Endodermal cell (in vitro differentiated cells): ENCODE data around the gene RAB41. TPM values are rescaled to one million over a fixed set of nuclear protein-coding genes. Genes with fewer than 3 reads are reported as not detected.

Experiments
- DNase-seq: peaks from one replicate; pipeline ENCODE4 v3.0.0-alpha.2; 2017
- H3K27ac ChIP-seq: 2 replicates; pipeline ENCODE4 v1.5.1; 2013; ENCODE audit warnings: mild to moderate bottlenecking, low read depth, low read length, moderate library complexity
- H3K27me3 ChIP-seq: 2 replicates; pipeline ENCODE4 v1.6.1; 2013; ENCODE audit warnings: mild to moderate bottlenecking, low read length, moderate library complexity; ENCODE audit not compliant: insufficient read depth, control insufficient read depth, poor library complexity, severe bottlenecking
- H3K36me3 ChIP-seq: 2 replicates; pipeline ENCODE4 v1.7.0; 2013; ENCODE audit warnings: mild to moderate bottlenecking, low read length, moderate library complexity; ENCODE audit not compliant: control insufficient read depth, insufficient read depth
- H3K4me1 ChIP-seq: one replicate; pipeline ENCODE4 v1.7.0; 2013; ENCODE audit warnings: low read length; ENCODE audit not compliant: control insufficient read depth, insufficient read depth
- H3K4me3 ChIP-seq: 2 replicates; pipeline ENCODE4 v1.5.1; 2013; ENCODE audit warnings: mild to moderate bottlenecking, low read length, moderate library complexity
- H3K9ac ChIP-seq: 2 replicates; pipeline ENCODE4 v1.6.1; 2013; ENCODE audit warnings: mild to moderate bottlenecking, low read length, moderate library complexity; ENCODE audit not compliant: poor library complexity, severe bottlenecking; ENCODE audit errors: extremely low read depth
- H3K9me3 ChIP-seq: 2 replicates; pipeline ENCODE4 v1.6.1; 2013; ENCODE audit warnings: mild to moderate bottlenecking, low read length, moderate library complexity; ENCODE audit not compliant: control insufficient read depth
- H3K27ac Mint-ChIP-seq: 2 replicates; pipeline ENCODE4 v1.8.0; 2020; ENCODE audit warnings: mixed read lengths
- H3K27me3 Mint-ChIP-seq: 2 replicates; pipeline ENCODE4 v1.8.0; 2021; ENCODE audit warnings: mild to moderate bottlenecking, mixed read lengths; ENCODE audit not compliant: insufficient read depth
- H3K36me3 Mint-ChIP-seq: 2 replicates; pipeline ENCODE4 v1.8.0; 2020; ENCODE audit warnings: low read depth, mixed read lengths
- H3K4me1 Mint-ChIP-seq: 2 replicates; pipeline ENCODE4 v1.8.0; 2020; ENCODE audit warnings: mixed read lengths
- H3K4me3 Mint-ChIP-seq: 2 replicates; pipeline ENCODE4 v1.8.0; 2020; ENCODE audit warnings: mild to moderate bottlenecking, moderate library complexity, mixed read lengths
- H3K9me3 Mint-ChIP-seq: 2 replicates; pipeline ENCODE4 v1.8.0; 2020; ENCODE audit warnings: mild to moderate bottlenecking, mixed read lengths
- CTCF ChIP-seq: fragments of 200-600 bp; sonication (generic); conservative IDR thresholded peaks from 2 replicates; pipeline ENCODE4 v1.5.0; 2021; ENCODE audit warnings: antibody characterized with exemption, mild to moderate bottlenecking
- WGBS, 2 experiments: methylation state at CpG; one replicate each; pipeline versions ENCODE4 v1.1.5 to v1.1.7; 2013; ENCODE audit warnings: missing lambda C conversion rate in 2 of 2, mixed read lengths in 1 of 2; ENCODE audit not compliant: insufficient coverage in 1 of 2, insufficient read length in 1 of 2; 5-methylcytosine and 5-hydroxymethylcytosine counted together
- total RNA-seq, 2 donors: library from RNA; stranded (reverse); fragmentation: NEBNext Ultra II Directional in 1 of 2; extraction: Animal tissue kit (Norgen Biotek cat#: 25700) in 1 of 2; gene quantifications; 2 replicates in 1 of 2; 3 replicates in 1 of 2; pipeline ENCODE4 v1.2.1, GENCODE V29; 2021

Gene RAB41
- total RNA-seq, 2 donors from 2014 or later, result not detected

- Histone ChIP-seq H3K36me3 (peaks cover 10% of the 10 kb centered on the region), H3K9me3 (no peaks in the 10 kb centered on the region), H3K27ac (no peak overlapping the region), H3K9ac (no peak overlapping the region), H3K4me3 (no peak overlapping the region), H3K4me1 (no peaks in the 10 kb centered on the region), H3K27me3 (no peaks in the 10 kb centered on the region)
- Mint-ChIP-seq H3K27ac (no peak overlapping the region), H3K4me1 (no peaks in the 10 kb centered on the region), H3K9me3 (peaks cover 32% of the 10 kb centered on the region), H3K36me3 (peaks cover 9% of the 10 kb centered on the region), H3K27me3 (no peaks in the 10 kb centered on the region), H3K4me3 (no peak overlapping the region)
- DNase-seq, result no peak
- WGBS, 2 experiments, result 100% methylated on average over 1 of the region's 1 CpG; no CpG with 5 or more reads in 1 of the 2 experiments
- TF ChIP-seq CTCF, result no peak
Observed at GRCh38 chrX:70331161-70331560, 49.2 kb downstream of the RAB41 start.

GRCh38 chrX:70332600-70332999 is 50.6 kb downstream of the RAB41 start:
- DNase-seq, result no peak
- no peaks in the 10 kb centered on the region for H3K4me1 ChIP-seq
- no peak overlapping the region for H3K27ac ChIP-seq
- H3K36me3 ChIP-seq, result peaks cover 19% of the 10 kb centered on the region
- TF ChIP-seq CTCF, result peak; percentile 65
- no peaks in the 10 kb centered on the region for H3K9me3 ChIP-seq
- H3K27ac Mint-ChIP-seq, result no peak overlapping the region
- no peaks in the 10 kb centered on the region for H3K4me1 Mint-ChIP-seq
- H3K9ac ChIP-seq, result no peak overlapping the region
- H3K36me3 Mint-ChIP-seq, result peaks cover 10% of the 10 kb centered on the region
- no peak overlapping the region for H3K4me3 ChIP-seq
- no peaks in the 10 kb centered on the region for H3K27me3 Mint-ChIP-seq
- H3K4me3 Mint-ChIP-seq, result no peak overlapping the region
- no peaks in the 10 kb centered on the region for H3K27me3 ChIP-seq
- no CpG with 5 or more reads among the region's 1 CpG for WGBS, 2 experiments
- H3K9me3 Mint-ChIP-seq, result peaks cover 36% of the 10 kb centered on the region

Other genes with a start within 250 kb of the RAB41 start
- gene AWAT2, start 232.2 kb upstream of the RAB41 start, total RNA-seq, result not detected
- gene OTUD6A, start 219.7 kb upstream of the RAB41 start, total RNA-seq, result under 1 TPM in 1 of 2 donors, not detected in 1; 0.53 TPM
- gene IGBP1, start 148.7 kb upstream of the RAB41 start, total RNA-seq, result 10 to 100 TPM; 45.0 to 46.5 TPM
- gene DGAT2L6, start 104.7 kb upstream of the RAB41 start, total RNA-seq, result not detected
- not detected for gene AWAT1, start 47.5 kb upstream of the RAB41 start, total RNA-seq
- gene P2RY4, start 22.0 kb upstream of the RAB41 start, total RNA-seq, result under 1 TPM; 0.22 TPM
- gene ARR3, start 13.8 kb upstream of the RAB41 start, total RNA-seq, result not detected
- gene PDZD11, start 7.8 kb downstream of the RAB41 start, total RNA-seq, result 10 to 100 TPM; 28.9 to 29.6 TPM
- gene KIF4A, start 7.9 kb downstream of the RAB41 start, total RNA-seq, result 10 to 100 TPM; 27.6 to 40.6 TPM
- 1 to 10 TPM in 1 of 2 donors, under 1 TPM in 1; 0.55 to 1.5 TPM for gene GDPD2, start 141.1 kb downstream of the RAB41 start, total RNA-seq
- gene DLG3, start 162.7 kb downstream of the RAB41 start, total RNA-seq, result 10 to 100 TPM; 53.9 to 59.4 TPM